Umbilical cord (tissue), 2 donors: ENCODE results near the gene XIRP2. TPM values are rescaled to one million over a fixed set of nuclear protein-coding genes. Genes with fewer than 3 reads are reported as not detected.
"Not testable (repeated sequence)": the region's sequence is repeated elsewhere in the genome, so short reads cannot be mapped to it uniquely, and the experiment has no call there.

ENCODE experiments used
- DNase-seq: peaks from one replicate; pipeline ENCODE4 v3.0.0-alpha.2; 2015; ENCODE audit warnings: low spot score
- total RNA-seq: library from RNA; depleted of rRNA; stranded (reverse); fragments of >200 nt; gene quantifications from one replicate; pipeline ENCODE4 v1.2.3, GENCODE V29; 2014; ENCODE audit warnings: low replicate concordance; ENCODE audit not compliant: insufficient read depth

Gene XIRP2
- total RNA-seq, 1 donor from 2014 or later = 14.7 TPM

GRCh38 chr2:167190053-167190452, 301.8 kb downstream of the XIRP2 start:
- DNase-seq = no peak

GRCh38 chr2:167191588-167191987, 303.3 kb downstream of the XIRP2 start:
- peak; percentile 10 for DNase-seq

- peak; percentile 38 for DNase-seq
Observed at GRCh38 chr2:167192833-167193232, 304.6 kb downstream of the XIRP2 start.

- peak; percentile 29 for DNase-seq
Observed at GRCh38 chr2:167196461-167197252, 308.4 kb downstream of the XIRP2 start.

GRCh38 chr2:167198009-167198408, 309.7 kb downstream of the XIRP2 start:
- DNase-seq = no peak

GRCh38 chr2:167198576-167198975, 310.3 kb downstream of the XIRP2 start:
- no peak for DNase-seq

- no peak for DNase-seq
Observed at GRCh38 chr2:167200019-167200418, 311.7 kb downstream of the XIRP2 start.

- peak; percentile 30 for DNase-seq
Observed at GRCh38 chr2:167209784-167210183, 321.5 kb downstream of the XIRP2 start.

GRCh38 chr2:167212014-167212648, 323.9 kb downstream of the XIRP2 start:
- peak; percentile 44 for DNase-seq

GRCh38 chr2:167215595-167215994, 327.3 kb downstream of the XIRP2 start:
- no peak for DNase-seq

GRCh38 chr2:167237478-167237877, 349.2 kb downstream of the XIRP2 start:
- DNase-seq = no peak

- DNase-seq = no peak
Observed at GRCh38 chr2:167240671-167241070, 352.4 kb downstream of the XIRP2 start.

GRCh38 chr2:167249197-167249596, 360.9 kb downstream of the XIRP2 start:
- no peak for DNase-seq

- DNase-seq = no peak
Observed at GRCh38 chr2:167253025-167253424, 364.7 kb downstream of the XIRP2 start.

GRCh38 chr2:167254721-167255120, 366.4 kb downstream of the XIRP2 start:
- no peak for DNase-seq

- DNase-seq = peak; percentile 1
Observed at GRCh38 chr2:167258712-167259111, 370.4 kb downstream of the XIRP2 start.

GRCh38 chr2:167264380-167264779, 376.1 kb downstream of the XIRP2 start:
- DNase-seq = no peak

- DNase-seq = no peak
Observed at GRCh38 chr2:167265004-167265403, 376.7 kb downstream of the XIRP2 start.

- DNase-seq = no peak
Observed at GRCh38 chr2:167265722-167266121, 377.4 kb downstream of the XIRP2 start.

GRCh38 chr2:167268245-167268644, 380.0 kb downstream of the XIRP2 start:
- DNase-seq = not testable (repeated sequence)

GRCh38 chr2:167271932-167272331, 383.7 kb downstream of the XIRP2 start:
- DNase-seq = no peak

GRCh38 chr2:167275046-167275445, 386.8 kb downstream of the XIRP2 start:
- no peak for DNase-seq

- DNase-seq = no peak
Observed at GRCh38 chr2:167279810-167280209, 391.5 kb downstream of the XIRP2 start.
